Transverse colon (tissue), 4 donors: Measurements from ENCODE around the gene AFF1. TPM values are rescaled to one million over a fixed set of nuclear protein-coding genes. Genes with fewer than 3 reads are reported as not detected.

ENCODE experiments used
- DNase-seq: peaks from one replicate; pipeline ENCODE4 v3.0.0-alpha.2; 2019
- H3K27ac ChIP-seq, 4 donors: fragments of 200-600 bp; sonication (generic); 2 replicates each; pipeline ENCODE4 v1.5.1; 2016 to 2018; ENCODE audit warnings: inconsistent platforms in 4 of 4
- H3K27me3 ChIP-seq: fragments of 200-600 bp; sonication (generic); 2 replicates; pipeline ENCODE4 v1.5.1; 2017; ENCODE audit warnings: inconsistent platforms
- H3K36me3 ChIP-seq, 4 donors: fragments of 200-600 bp; sonication (generic); 2 replicates each; pipeline ENCODE4 v1.5.1; 2017 to 2019; ENCODE audit warnings: inconsistent platforms in 4 of 4
- H3K4me1 ChIP-seq, 4 donors: fragments of 200-600 bp; sonication (generic); 2 replicates each; pipeline ENCODE4 v1.5.1; 2017 to 2020; ENCODE audit warnings: inconsistent platforms in 4 of 4
- H3K4me3 ChIP-seq, 4 donors: fragments of 200-600 bp; sonication (generic); 1 replicate in 1 of 4; 2 replicates in 3 of 4; pipeline versions ENCODE4 v1.5.1 to v1.6.1; 2017 to 2019; ENCODE audit warnings: inconsistent platforms in 4 of 4
- H3K9me3 ChIP-seq, 2 donors: fragments of 200-600 bp; sonication (generic); 2 replicates each; pipeline ENCODE4 v1.5.1; 2017 to 2019; ENCODE audit warnings: inconsistent platforms in 2 of 2
- EP300 ChIP-seq: sonication (generic); formaldehyde crosslinking; IDR thresholded peaks from one replicate; pipeline ENCODE4 v1.6.1; 2017; ENCODE audit warnings: antibody characterized with exemption, low read depth
- POLR2A ChIP-seq: fragments of 450-650 bp; IDR thresholded peaks from one replicate; pipeline ENCODE4 v1.6.1; 2016; ENCODE audit warnings: antibody characterized with exemption, mild to moderate bottlenecking, moderate library complexity
- POLR2AphosphoS5 ChIP-seq, 3 donors: sonication (generic); formaldehyde crosslinking; IDR thresholded peaks; one replicate each; pipeline ENCODE4 v1.6.1; 2016; ENCODE audit warnings: antibody characterized with exemption in 3 of 3
- WGBS, 2 donors: methylation state at CpG; one replicate each; pipeline ENCODE4 v1.1.5; 2018; ENCODE audit warnings: low coverage in 1 of 2; 5-methylcytosine and 5-hydroxymethylcytosine counted together
- in situ Hi-C, 4 donors: fragments of 200-750 bp; cut with MboI; loops; one replicate each; pipeline versions ENCODE4 v1.15.0 to v1.15.1; 2017; ENCODE audit warnings: low sequenced_read_pairs in 3 of 4, low pct_ligation_motif_present in 1 of 4, low pct_unique_long_range_greater_than_20kb in 1 of 4
- intact Hi-C: fragments of 100-400 bp; cut with DNase I; formaldehyde crosslinking; loops from one replicate; pipeline ENCODE4 v1.15.1; 2023; ENCODE audit warnings: low total_unique reads
- total RNA-seq, 4 donors: library from RNA; depleted of rRNA; stranded (reverse); fragments of >200 nt; gene quantifications; one replicate each; pipeline ENCODE4 v1.1.0, GENCODE V29; 2016
- TF ChIP-seq, protein P1 (sequence below), 5 experiments: fragments of 200-600 bp in 3 of 5; fragments of 450-650 bp in 2 of 5; sonication (generic) in 3 of 5; IDR thresholded peaks; 1 replicate in 2 of 5; 2 replicates in 3 of 5; pipeline ENCODE4 v1.5.1; 2016 to 2017; ENCODE audit warnings: antibody characterized with exemption in 5 of 5, inconsistent platforms in 3 of 5, mild to moderate bottlenecking in 2 of 5, moderate library complexity in 1 of 5

AFF1 gene
- total RNA-seq, 4 donors from 2014 or later: 77.1 to 151 (median 97.0) TPM

- Histone ChIP-seq H3K9me3 (no peaks in the 10 kb centered on the region), H3K27me3 (no peaks in the 10 kb centered on the region), H3K4me3 (no peak overlapping the region), H3K4me1 (peaks cover 11 to 42% (median 23%) of the 10 kb centered on the region in 4 donors), H3K36me3 (peaks cover 0 to 32% (median 11%) of the 10 kb centered on the region in 4 donors), H3K27ac (peak overlapping the region; percentile 68 to 83 (median 82))
- no peak for DNase-seq
- in situ Hi-C loops (no loop called here), intact Hi-C loops (no loop called here)
- no peak for TF ChIP-seq POLR2A
- TF ChIP-seq, protein P1, sequence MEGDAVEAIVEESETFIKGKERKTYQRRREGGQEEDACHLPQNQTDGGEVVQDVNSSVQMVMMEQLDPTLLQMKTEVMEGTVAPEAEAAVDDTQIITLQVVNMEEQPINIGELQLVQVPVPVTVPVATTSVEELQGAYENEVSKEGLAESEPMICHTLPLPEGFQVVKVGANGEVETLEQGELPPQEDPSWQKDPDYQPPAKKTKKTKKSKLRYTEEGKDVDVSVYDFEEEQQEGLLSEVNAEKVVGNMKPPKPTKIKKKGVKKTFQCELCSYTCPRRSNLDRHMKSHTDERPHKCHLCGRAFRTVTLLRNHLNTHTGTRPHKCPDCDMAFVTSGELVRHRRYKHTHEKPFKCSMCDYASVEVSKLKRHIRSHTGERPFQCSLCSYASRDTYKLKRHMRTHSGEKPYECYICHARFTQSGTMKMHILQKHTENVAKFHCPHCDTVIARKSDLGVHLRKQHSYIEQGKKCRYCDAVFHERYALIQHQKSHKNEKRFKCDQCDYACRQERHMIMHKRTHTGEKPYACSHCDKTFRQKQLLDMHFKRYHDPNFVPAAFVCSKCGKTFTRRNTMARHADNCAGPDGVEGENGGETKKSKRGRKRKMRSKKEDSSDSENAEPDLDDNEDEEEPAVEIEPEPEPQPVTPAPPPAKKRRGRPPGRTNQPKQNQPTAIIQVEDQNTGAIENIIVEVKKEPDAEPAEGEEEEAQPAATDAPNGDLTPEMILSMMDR (IDR thresholded peaks at IDR 0.05): no peak
- TF ChIP-seq EP300: no peak
- TF ChIP-seq POLR2AphosphoS5 (IDR thresholded peaks at IDR 0.05): no peak
- WGBS, 2 donors: 100% methylated on average over 1 of the region's 1 CpG
These were observed 183.6 kb downstream of the AFF1 start for GRCh38 chr4:87118421-87118820.

GRCh38 chr4:87118826-87119225, 184.0 kb downstream of the AFF1 start:
- TF ChIP-seq POLR2AphosphoS5 (IDR thresholded peaks at IDR 0.05) (no peak), POLR2A (no peak), EP300 (no peak)
- TF ChIP-seq, protein P1 (IDR thresholded peaks at IDR 0.05): no peak
- Histone ChIP-seq H3K27me3 (no peaks in the 10 kb centered on the region), H3K4me3 (no peak overlapping the region), H3K4me1 (peaks cover 11 to 42% (median 23%) of the 10 kb centered on the region in 4 donors), H3K27ac (peak overlapping the region; percentile 68 to 83 (median 82)), H3K9me3 (no peaks in the 10 kb centered on the region), H3K36me3 (peaks cover 0 to 30% (median 11%) of the 10 kb centered on the region in 4 donors)
- WGBS, 2 donors: 96 to 100% methylated on average over 2 of the region's 2 CpGs
- intact Hi-C loops (no loop called here), in situ Hi-C loops (no loop called here)
- no peak for DNase-seq

DNA sequence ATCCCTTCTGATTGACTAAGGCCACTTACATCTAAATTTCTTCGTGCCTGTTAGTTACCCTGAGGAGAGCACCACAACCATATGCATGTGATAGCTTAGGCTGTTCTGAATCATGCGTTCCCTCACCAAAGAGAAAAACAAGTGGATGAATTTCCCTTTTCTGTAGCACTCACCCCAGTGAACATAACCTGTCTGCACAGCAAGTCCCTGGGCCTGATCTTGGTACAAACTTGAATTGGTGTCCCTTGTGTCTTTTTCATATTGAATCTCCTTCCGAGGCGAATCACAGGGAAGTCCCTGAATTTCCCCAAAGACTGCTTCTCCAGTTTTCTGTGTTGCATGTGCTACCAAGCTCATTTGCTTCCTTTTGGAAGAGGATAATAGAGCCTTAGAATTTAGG, 185.2 kb downstream of the AFF1 start:
- in situ Hi-C loops: no loop called here
- peak overlapping the region in 2 of 4 donors; percentile 7 to 16 for H3K4me3 ChIP-seq

GRCh38 chr4:87120411-87121162, 185.8 kb downstream of the AFF1 start:
- no peaks in the 10 kb centered on the region for H3K27me3 ChIP-seq
- H3K4me1 ChIP-seq: peaks cover 11 to 42% (median 23%) of the 10 kb centered on the region in 4 donors
- 81% methylated on average over 18 of the region's 18 CpGs; no CpG with 5 or more reads in 1 of the 2 donors for WGBS, 2 donors
- no peaks in the 10 kb centered on the region for H3K9me3 ChIP-seq
- peak overlapping the region in 2 of 4 donors; percentile 7 to 16 for H3K4me3 ChIP-seq
- peak overlapping the region; percentile 68 to 83 (median 82) for H3K27ac ChIP-seq
- in situ Hi-C loops: no loop called here
- TF ChIP-seq POLR2AphosphoS5 (IDR thresholded peaks at IDR 0.05) (peak; percentile 36 to 53 (median 49)), POLR2A (no peak)
- intact Hi-C loops: no loop called here
- peak; percentile 69 for DNase-seq
- peaks cover 0 to 26% (median 9%) of the 10 kb centered on the region in 4 donors for H3K36me3 ChIP-seq

More for the DNA sequence above, 185.2 kb downstream of the AFF1 start:
- TF ChIP-seq, protein P1 (IDR thresholded peaks at IDR 0.05): no peak
- TF ChIP-seq EP300: no peak
- no peak for TF ChIP-seq POLR2AphosphoS5 (IDR thresholded peaks at IDR 0.05)
- Histone ChIP-seq H3K27me3 (no peaks in the 10 kb centered on the region), H3K36me3 (peaks cover 0 to 26% (median 8%) of the 10 kb centered on the region in 4 donors), H3K27ac (peak overlapping the region; percentile 68 to 83 (median 82)), H3K4me1 (peaks cover 11 to 42% (median 23%) of the 10 kb centered on the region in 4 donors), H3K9me3 (no peaks in the 10 kb centered on the region)
- intact Hi-C loops: no loop called here
- WGBS, 2 donors: 78 to 82% methylated on average over 1 to 4 of the region's 4 CpGs
- DNase-seq: no peak
